ENCODE results near the gene SLIT3.

DNA sequence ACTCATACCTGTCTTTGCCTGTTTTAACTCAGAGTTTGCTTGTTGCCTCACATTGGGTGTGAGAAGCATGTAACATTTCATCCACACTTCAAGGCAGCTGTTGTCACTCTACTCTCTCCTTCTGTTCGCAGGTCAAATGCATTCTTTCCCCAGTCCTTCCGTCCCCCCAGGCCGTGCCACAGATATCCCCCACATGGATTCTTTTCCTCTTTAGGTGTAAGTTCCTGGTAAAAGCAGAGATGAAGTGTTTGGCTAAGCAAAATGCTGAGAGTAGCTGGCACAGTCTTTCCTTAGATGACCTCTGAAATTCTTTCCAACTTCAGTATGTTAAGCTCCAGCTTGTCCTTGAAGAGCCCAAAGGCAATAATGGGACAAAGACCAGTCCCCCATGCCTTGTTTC, 328.2 kb downstream of the SLIT3 start:
- TF ChIP-seq, protein P1, sequence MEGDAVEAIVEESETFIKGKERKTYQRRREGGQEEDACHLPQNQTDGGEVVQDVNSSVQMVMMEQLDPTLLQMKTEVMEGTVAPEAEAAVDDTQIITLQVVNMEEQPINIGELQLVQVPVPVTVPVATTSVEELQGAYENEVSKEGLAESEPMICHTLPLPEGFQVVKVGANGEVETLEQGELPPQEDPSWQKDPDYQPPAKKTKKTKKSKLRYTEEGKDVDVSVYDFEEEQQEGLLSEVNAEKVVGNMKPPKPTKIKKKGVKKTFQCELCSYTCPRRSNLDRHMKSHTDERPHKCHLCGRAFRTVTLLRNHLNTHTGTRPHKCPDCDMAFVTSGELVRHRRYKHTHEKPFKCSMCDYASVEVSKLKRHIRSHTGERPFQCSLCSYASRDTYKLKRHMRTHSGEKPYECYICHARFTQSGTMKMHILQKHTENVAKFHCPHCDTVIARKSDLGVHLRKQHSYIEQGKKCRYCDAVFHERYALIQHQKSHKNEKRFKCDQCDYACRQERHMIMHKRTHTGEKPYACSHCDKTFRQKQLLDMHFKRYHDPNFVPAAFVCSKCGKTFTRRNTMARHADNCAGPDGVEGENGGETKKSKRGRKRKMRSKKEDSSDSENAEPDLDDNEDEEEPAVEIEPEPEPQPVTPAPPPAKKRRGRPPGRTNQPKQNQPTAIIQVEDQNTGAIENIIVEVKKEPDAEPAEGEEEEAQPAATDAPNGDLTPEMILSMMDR (conservative IDR thresholded peaks at IDR 0.05) = no peak
- TF ChIP-seq EZH2 (IDR thresholded peaks at IDR 0.05; ENCODE audit: low read depth) = no peak

All from PC-9 (cell line).